Measurements from ENCODE around the gene LCK. TPM values are rescaled to one million over a fixed set of nuclear protein-coding genes. Genes with fewer than 3 reads are reported as not detected.

The LCK gene
- polyA plus RNA-seq, 3 donors = 0.15 to 2.2 (median 1.7) TPM

- H3K27me3 ChIP-seq (ENCODE audit: control insufficient read depth in 2 of 2, insufficient read depth in 2 of 2, low read length in 2 of 2) = peaks cover 7 to 15% of the 10 kb centered on the region in 2 donors
- H3K27ac Mint-ChIP-seq = no peak overlapping the region
- peak overlapping the region in 2 of 3 experiments; percentile 70 to 76 for H3K4me3 ChIP-seq (replicated peaks in 1 of 3; ENCODE audit: low read depth in 2 of 3, low read length in 3 of 3)
- H3K36me3 ChIP-seq (replicated peaks in 1 of 2; ENCODE audit: control insufficient read depth in 1 of 2, insufficient read depth in 2 of 2, low read length in 2 of 2) = peaks cover 41 to 50% of the 10 kb centered on the region in 2 donors
- H3K36me3 Mint-ChIP-seq = peaks cover 55 to 66% of the 10 kb centered on the region in 2 donors
- peak overlapping the region; percentile 87 for H3K9ac ChIP-seq (ENCODE audit: insufficient read depth, low read length, poor library complexity, severe bottlenecking)
- no peak for DNase-seq
- TF ChIP-seq, protein P1, sequence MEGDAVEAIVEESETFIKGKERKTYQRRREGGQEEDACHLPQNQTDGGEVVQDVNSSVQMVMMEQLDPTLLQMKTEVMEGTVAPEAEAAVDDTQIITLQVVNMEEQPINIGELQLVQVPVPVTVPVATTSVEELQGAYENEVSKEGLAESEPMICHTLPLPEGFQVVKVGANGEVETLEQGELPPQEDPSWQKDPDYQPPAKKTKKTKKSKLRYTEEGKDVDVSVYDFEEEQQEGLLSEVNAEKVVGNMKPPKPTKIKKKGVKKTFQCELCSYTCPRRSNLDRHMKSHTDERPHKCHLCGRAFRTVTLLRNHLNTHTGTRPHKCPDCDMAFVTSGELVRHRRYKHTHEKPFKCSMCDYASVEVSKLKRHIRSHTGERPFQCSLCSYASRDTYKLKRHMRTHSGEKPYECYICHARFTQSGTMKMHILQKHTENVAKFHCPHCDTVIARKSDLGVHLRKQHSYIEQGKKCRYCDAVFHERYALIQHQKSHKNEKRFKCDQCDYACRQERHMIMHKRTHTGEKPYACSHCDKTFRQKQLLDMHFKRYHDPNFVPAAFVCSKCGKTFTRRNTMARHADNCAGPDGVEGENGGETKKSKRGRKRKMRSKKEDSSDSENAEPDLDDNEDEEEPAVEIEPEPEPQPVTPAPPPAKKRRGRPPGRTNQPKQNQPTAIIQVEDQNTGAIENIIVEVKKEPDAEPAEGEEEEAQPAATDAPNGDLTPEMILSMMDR (IDR thresholded peaks at IDR 0.05) = no peak
- H3K4me2 ChIP-seq (replicated peaks; ENCODE audit: extremely low read depth, low read length, poor library complexity, severe bottlenecking) = peak overlapping the region; percentile 83
- H3K4me1 ChIP-seq (ENCODE audit: control insufficient read depth in 1 of 2, insufficient read depth in 2 of 2, low read length in 2 of 2) = peaks cover 40 to 51% of the 10 kb centered on the region in 2 donors
- peak overlapping the region; percentile 86 to 93 for H3K4me3 Mint-ChIP-seq
- peaks cover 51% of the 10 kb centered on the region for H4K20me1 ChIP-seq (ENCODE audit: insufficient read depth, low read length)
- H3K9me3 ChIP-seq (replicated peaks in 1 of 2; ENCODE audit: control insufficient read depth in 1 of 2, insufficient read depth in 1 of 2, low read length in 2 of 2) = no peaks in the 10 kb centered on the region
- peaks cover 0 to 6% (median 3%) of the 10 kb centered on the region in 7 donors for H3K9me3 Mint-ChIP-seq
- no peaks in the 10 kb centered on the region for H3K79me2 ChIP-seq (ENCODE audit: insufficient read depth, low read length)
- WGBS (ENCODE audit: insufficient coverage) = 70% methylated on average over 5 of the region's 9 CpGs
- H3K27me3 Mint-ChIP-seq (ENCODE audit: low read depth in 3 of 3) = peaks cover 18 to 25% (median 25%) of the 10 kb centered on the region in 3 donors
- peaks cover 42% of the 10 kb centered on the region for H3K4me1 Mint-ChIP-seq
- intact Hi-C loops (cut with micrococcal nuclease) = loop anchor here (2.0 to 5.0 kb wide), 3 partner anchors 38 to 42 kb away; partner anchors contain the start of gene HDAC1 (in 1 of the 2)
- no peak overlapping the region for H3K27ac ChIP-seq (ENCODE audit: low read depth in 1 of 2, low read length in 2 of 2)
- H2AFZ ChIP-seq (ENCODE audit: insufficient read depth, low read depth, low read length, poor library complexity, severe bottlenecking) = no peak overlapping the region
Measured at GRCh38 chr1:32334274-32334861, 83.3 kb downstream of the LCK start.

DNA sequence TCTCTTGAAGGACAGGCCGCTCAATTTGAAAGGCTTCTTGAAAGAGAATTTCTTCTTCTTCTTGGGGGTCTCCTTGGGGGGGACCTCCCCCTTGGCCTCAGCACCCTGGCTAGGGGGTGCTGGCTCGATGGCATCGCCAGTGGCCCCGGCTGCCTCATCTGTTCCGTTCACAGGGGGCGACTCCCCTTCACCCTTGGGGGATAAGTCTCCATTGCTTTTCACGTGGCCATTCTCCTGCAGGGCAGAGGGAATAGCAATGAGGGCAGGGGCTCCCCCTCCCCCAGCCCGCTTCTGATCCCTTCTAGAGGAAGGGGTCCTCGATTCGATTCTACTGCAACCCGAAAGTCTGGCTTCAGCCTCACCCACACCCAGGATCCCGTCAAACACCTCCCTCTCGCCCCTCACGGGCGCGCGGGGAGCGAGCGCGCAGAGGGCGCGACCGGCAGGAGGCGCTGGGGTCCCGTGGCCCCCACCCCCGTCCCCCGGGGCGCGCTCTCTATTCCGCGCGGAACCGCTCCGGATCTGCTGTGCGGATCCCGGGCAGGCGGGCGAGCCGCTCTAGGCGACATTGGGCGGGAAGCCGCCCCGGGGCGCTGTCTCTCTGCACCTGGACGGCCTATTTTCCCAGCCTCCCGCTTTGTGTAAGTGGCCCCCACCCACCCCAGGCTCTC is 83.9 kb downstream of the LCK start:
- H3K36me3 ChIP-seq (replicated peaks in 1 of 2; ENCODE audit: control insufficient read depth in 1 of 2, insufficient read depth in 2 of 2, low read length in 2 of 2) = peaks cover 34 to 43% of the 10 kb centered on the region in 2 donors
- Mint-ChIP-seq H3K4me1 (peaks cover 48% of the 10 kb centered on the region), H3K27ac (peak overlapping the region in 4 of 7 donors; percentile 71 to 84 (median 74)), H3K9me3 (peaks cover 0 to 6% (median 3%) of the 10 kb centered on the region in 7 donors), H3K27me3 (ENCODE audit: low read depth in 3 of 3) (peaks cover 21 to 25% (median 23%) of the 10 kb centered on the region in 3 donors), H3K4me3 (peak overlapping the region; percentile 86 to 93), H3K36me3 (peaks cover 52 to 66% of the 10 kb centered on the region in 2 donors)
- DNase-seq = peak; percentile 64 to 71 (median 69)
- no peak overlapping the region for H2AFZ ChIP-seq (ENCODE audit: insufficient read depth, low read depth, low read length, poor library complexity, severe bottlenecking)
- H3K27ac ChIP-seq (ENCODE audit: low read depth in 1 of 2, low read length in 2 of 2) = no peak overlapping the region
- H4K20me1 ChIP-seq (ENCODE audit: insufficient read depth, low read length) = peaks cover 49% of the 10 kb centered on the region
- H3K4me1 ChIP-seq (ENCODE audit: control insufficient read depth in 1 of 2, insufficient read depth in 2 of 2, low read length in 2 of 2) = peaks cover 46 to 58% of the 10 kb centered on the region in 2 donors
- peaks cover 7 to 15% of the 10 kb centered on the region in 2 donors for H3K27me3 ChIP-seq (ENCODE audit: control insufficient read depth in 2 of 2, insufficient read depth in 2 of 2, low read length in 2 of 2)
- peak overlapping the region; percentile 87 for H3K9ac ChIP-seq (ENCODE audit: insufficient read depth, low read length, poor library complexity, severe bottlenecking)
- no peaks in the 10 kb centered on the region for H3K79me2 ChIP-seq (ENCODE audit: insufficient read depth, low read length)
- no peaks in the 10 kb centered on the region for H3K9me3 ChIP-seq (replicated peaks in 1 of 2; ENCODE audit: control insufficient read depth in 1 of 2, insufficient read depth in 1 of 2, low read length in 2 of 2)
- peak overlapping the region; percentile 83 for H3K4me2 ChIP-seq (replicated peaks; ENCODE audit: extremely low read depth, low read length, poor library complexity, severe bottlenecking)
- TF ChIP-seq, protein P1 (IDR thresholded peaks at IDR 0.05) = peak; percentile 93
- WGBS (ENCODE audit: insufficient coverage) = under 1% methylated on average over 39 of the region's 46 CpGs
- intact Hi-C loops (cut with micrococcal nuclease) = loop anchor here (2.0 to 5.0 kb wide), 6 partner anchors 37 to 398 kb away; partner anchors contain the start of genes BSDC1 (in 1 of the 2), HDAC1 (in 1 of the 2) and PTP4A2 (in 1 of the 2)
- H3K4me3 ChIP-seq (replicated peaks in 1 of 3; ENCODE audit: low read depth in 2 of 3, low read length in 3 of 3) = peak overlapping the region; percentile 23 to 76 (median 70)
